ENCODE data around the gene CNTN4.

Gene CNTN4

GRCh38 chr3:3020209-3020608 is 921.5 kb downstream of the CNTN4 start:
- DNase-seq (ENCODE audit: low spot score) (no peak), FAIRE-seq (no peak)

- DNase-seq (ENCODE audit: low spot score) (no peak), FAIRE-seq (no peak)
Observed at GRCh38 chr3:3023111-3023745, 924.6 kb downstream of the CNTN4 start.

GRCh38 chr3:3027976-3028567 is 929.4 kb downstream of the CNTN4 start:
- no peak for FAIRE-seq
- no peak for DNase-seq (ENCODE audit: low spot score)

GRCh38 chr3:3031326-3031725 is 932.7 kb downstream of the CNTN4 start:
- DNase-seq (ENCODE audit: low spot score), result peak; percentile 7
- FAIRE-seq, result no peak

GRCh38 chr3:3037156-3037555 is 938.5 kb downstream of the CNTN4 start:
- DNase-seq (ENCODE audit: low spot score) (no peak), FAIRE-seq (no peak)

- peak; percentile 5 for FAIRE-seq
- peak; percentile 75 for DNase-seq (ENCODE audit: low spot score)
Observed at GRCh38 chr3:3038201-3038991, 939.7 kb downstream of the CNTN4 start.

GRCh38 chr3:3053974-3054373 is 955.3 kb downstream of the CNTN4 start:
- FAIRE-seq (no peak), DNase-seq (ENCODE audit: low spot score) (peak; percentile 16)

- FAIRE-seq (no peak), DNase-seq (ENCODE audit: low spot score) (no peak)
Observed at GRCh38 chr3:3059645-3060044, 961.0 kb downstream of the CNTN4 start.

GRCh38 chr3:3064297-3064696 is 965.6 kb downstream of the CNTN4 start:
- DNase-seq (ENCODE audit: low spot score) (no peak), FAIRE-seq (no peak)

- no peak for FAIRE-seq
- peak; percentile 11 for DNase-seq (ENCODE audit: low spot score)
Observed at GRCh38 chr3:3065876-3066275, 967.2 kb downstream of the CNTN4 start.

- FAIRE-seq, result no peak
- DNase-seq (ENCODE audit: low spot score), result no peak
Observed at GRCh38 chr3:3066378-3066777, 967.7 kb downstream of the CNTN4 start.

- DNase-seq (ENCODE audit: low spot score), result no peak
- no peak for FAIRE-seq
Observed at GRCh38 chr3:3066910-3067309, 968.2 kb downstream of the CNTN4 start.

- DNase-seq (ENCODE audit: low spot score) (no peak), FAIRE-seq (no peak)
Observed at GRCh38 chr3:3068358-3068881, 969.8 kb downstream of the CNTN4 start.

- DNase-seq (ENCODE audit: low spot score) (no peak), FAIRE-seq (no peak)
Observed at GRCh38 chr3:3069723-3070122, 971.1 kb downstream of the CNTN4 start.

GRCh38 chr3:3071136-3071535 is 972.5 kb downstream of the CNTN4 start:
- no peak for FAIRE-seq
- no peak for DNase-seq (ENCODE audit: low spot score)

GRCh38 chr3:3074551-3075257 is 976.0 kb downstream of the CNTN4 start:
- FAIRE-seq (no peak), DNase-seq (ENCODE audit: low spot score) (no peak)

- FAIRE-seq, result no peak
- DNase-seq (ENCODE audit: low spot score), result no peak
Observed at GRCh38 chr3:3080309-3080708, 981.6 kb downstream of the CNTN4 start.

- DNase-seq (ENCODE audit: low spot score) (no peak), FAIRE-seq (no peak)
Observed at GRCh38 chr3:3081381-3082233, 982.9 kb downstream of the CNTN4 start.

GRCh38 chr3:3082234-3082924 is 983.7 kb downstream of the CNTN4 start:
- FAIRE-seq (no peak), DNase-seq (ENCODE audit: low spot score) (no peak)

- FAIRE-seq (no peak), DNase-seq (ENCODE audit: low spot score) (no peak)
Observed at GRCh38 chr3:3084890-3085289, 986.2 kb downstream of the CNTN4 start.
